Fibroblast of lung (primary cell): ENCODE results near the gene AKAP12. TPM values are rescaled to one million over a fixed set of nuclear protein-coding genes. Genes with fewer than 3 reads are reported as not detected.
"Not testable (repeated sequence)": the region's sequence is repeated elsewhere in the genome, so short reads cannot be mapped to it uniquely, and the experiment has no call there.

Source experiments
- DNase-seq, 2 donors: peaks; one replicate each; pipeline versions ENCODE4 v3.0.0 to v3.0.0-alpha.2; 2010; ENCODE audit warnings: low read depth in 2 of 2
- H2AFZ ChIP-seq: 2 replicates; pipeline ENCODE4 v1.5.1; 2012; ENCODE audit warnings: low read length, control low read depth, inconsistent platforms
- H3K27ac ChIP-seq: 2 replicates; pipeline ENCODE4 v1.5.1; 2011; ENCODE audit warnings: low read length, control low read depth; ENCODE audit not compliant: insufficient read depth
- H3K27me3 ChIP-seq: 2 replicates; pipeline ENCODE4 v1.5.1; 2011; ENCODE audit warnings: mild to moderate bottlenecking, low read length; ENCODE audit not compliant: control insufficient read depth, insufficient read depth
- H3K36me3 ChIP-seq: 2 replicates; pipeline ENCODE4 v1.5.1; 2011; ENCODE audit warnings: low read length; ENCODE audit not compliant: control insufficient read depth, insufficient read depth
- H3K4me1 ChIP-seq: 2 replicates; pipeline ENCODE4 v1.5.1; 2011; ENCODE audit warnings: low read length; ENCODE audit not compliant: control insufficient read depth, insufficient read depth; ENCODE audit errors: extremely low read depth
- H3K4me2 ChIP-seq: 2 replicates; pipeline ENCODE4 v1.5.1; 2011; ENCODE audit warnings: low read length, control low read depth; ENCODE audit not compliant: insufficient read depth; ENCODE audit errors: extremely low read depth
- H3K4me3 ChIP-seq, 4 experiments: fragments of 200-600 bp in 1 of 4; sonication (generic) in 1 of 4; replicated peaks in 1 of 4; 2 replicates each; pipeline ENCODE4 v1.5.1; 2011 to 2016; ENCODE audit warnings: low read length in 4 of 4, low read depth in 3 of 4, mild to moderate bottlenecking in 3 of 4, control low read depth in 2 of 4, inconsistent platforms in 1 of 4, mixed read lengths in 1 of 4; ENCODE audit not compliant: insufficient read depth in 1 of 4; ENCODE audit errors: control extremely low read depth in 1 of 4
- H3K79me2 ChIP-seq: 2 replicates; pipeline ENCODE4 v1.5.1; 2012; ENCODE audit warnings: mild to moderate bottlenecking, low read length, inconsistent platforms; ENCODE audit not compliant: control insufficient read depth, insufficient read depth
- H3K9ac ChIP-seq: 2 replicates; pipeline ENCODE4 v1.5.1; 2011; ENCODE audit warnings: mild to moderate bottlenecking, low read length, control low read depth; ENCODE audit not compliant: insufficient read depth
- H3K9me3 ChIP-seq: 2 replicates; pipeline ENCODE4 v1.5.1; 2012; ENCODE audit warnings: low read depth, low read length; ENCODE audit not compliant: control insufficient read depth, insufficient read depth
- H4K20me1 ChIP-seq: 2 replicates; pipeline ENCODE4 v1.5.1; 2011; ENCODE audit warnings: low read length; ENCODE audit not compliant: control insufficient read depth, insufficient read depth; ENCODE audit errors: extremely low read depth
- EZH2 ChIP-seq: IDR thresholded peaks from 2 replicates; pipeline ENCODE4 v1.5.1; 2012; ENCODE audit warnings: low read length, control low read depth, mild to moderate bottlenecking; ENCODE audit errors: missing control alignments
- polyA plus RNA-seq, 2 donors: library from polyadenylated mRNA; depleted of rRNA in 1 of 2; stranded (reverse) in 1 of 2; unstranded in 1 of 2; fragments of >200 nt; gene quantifications; 2 replicates each; pipeline ENCODE4 v1.2.1, GENCODE V29; 2011 to 2012; ENCODE audit warnings: missing spikeins in 1 of 2
- total RNA-seq: library from RNA; depleted of rRNA; stranded (reverse); fragments of >200 nt; gene quantifications from 2 replicates; pipeline ENCODE4 v1.2.1, GENCODE V29; 2014
- TF ChIP-seq, protein P1 (sequence below), 2 donors: IDR thresholded peaks in 1 of 2; conservative IDR thresholded peaks in 1 of 2; 1 replicate in 1 of 2; 2 replicates in 1 of 2; pipeline ENCODE4 v1.5.1; 2011 to 2012; ENCODE audit warnings: low read length in 2 of 2, control low read depth in 1 of 2, inconsistent platforms in 1 of 2, low read depth in 1 of 2, mild to moderate bottlenecking in 1 of 2

Gene AKAP12
- total and polyA plus RNA-seq, 2 donors (not counting 1 experiment from before 2014, with no cell fraction given) = 68.5 to 133 TPM

DNA sequence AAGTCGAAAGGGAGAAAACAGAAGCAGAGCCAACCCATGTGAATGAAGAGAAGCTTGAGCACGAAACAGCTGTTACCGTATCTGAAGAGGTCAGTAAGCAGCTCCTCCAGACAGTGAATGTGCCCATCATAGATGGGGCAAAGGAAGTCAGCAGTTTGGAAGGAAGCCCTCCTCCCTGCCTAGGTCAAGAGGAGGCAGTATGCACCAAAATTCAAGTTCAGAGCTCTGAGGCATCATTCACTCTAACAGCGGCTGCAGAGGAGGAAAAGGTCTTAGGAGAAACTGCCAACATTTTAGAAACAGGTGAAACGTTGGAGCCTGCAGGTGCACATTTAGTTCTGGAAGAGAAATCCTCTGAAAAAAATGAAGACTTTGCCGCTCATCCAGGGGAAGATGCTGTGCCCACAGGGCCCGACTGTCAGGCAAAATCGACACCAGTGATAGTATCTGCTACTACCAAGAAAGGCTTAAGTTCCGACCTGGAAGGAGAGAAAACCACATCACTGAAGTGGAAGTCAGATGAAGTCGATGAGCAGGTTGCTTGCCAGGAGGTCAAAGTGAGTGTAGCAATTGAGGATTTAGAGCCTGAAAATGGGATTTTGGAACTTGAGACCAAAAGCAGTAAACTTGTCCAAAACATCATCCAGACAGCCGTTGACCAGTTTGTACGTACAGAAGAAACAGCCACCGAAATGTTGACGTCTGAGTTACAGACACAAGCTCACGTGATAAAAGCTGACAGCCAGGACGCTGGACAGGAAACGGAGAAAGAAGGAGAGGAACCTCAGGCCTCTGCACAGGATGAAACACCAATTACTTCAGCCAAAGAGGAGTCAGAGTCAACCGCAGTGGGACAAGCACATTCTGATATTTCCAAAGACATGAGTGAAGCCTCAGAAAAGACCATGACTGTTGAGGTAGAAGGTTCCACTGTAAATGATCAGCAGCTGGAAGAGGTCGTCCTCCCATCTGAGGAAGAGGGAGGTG, 112.9 kb downstream of the AKAP12 start:
- H3K9me3 ChIP-seq = no peaks in the 10 kb centered on the region
- H3K27me3 ChIP-seq = no peaks in the 10 kb centered on the region
- TF ChIP-seq, protein P1, sequence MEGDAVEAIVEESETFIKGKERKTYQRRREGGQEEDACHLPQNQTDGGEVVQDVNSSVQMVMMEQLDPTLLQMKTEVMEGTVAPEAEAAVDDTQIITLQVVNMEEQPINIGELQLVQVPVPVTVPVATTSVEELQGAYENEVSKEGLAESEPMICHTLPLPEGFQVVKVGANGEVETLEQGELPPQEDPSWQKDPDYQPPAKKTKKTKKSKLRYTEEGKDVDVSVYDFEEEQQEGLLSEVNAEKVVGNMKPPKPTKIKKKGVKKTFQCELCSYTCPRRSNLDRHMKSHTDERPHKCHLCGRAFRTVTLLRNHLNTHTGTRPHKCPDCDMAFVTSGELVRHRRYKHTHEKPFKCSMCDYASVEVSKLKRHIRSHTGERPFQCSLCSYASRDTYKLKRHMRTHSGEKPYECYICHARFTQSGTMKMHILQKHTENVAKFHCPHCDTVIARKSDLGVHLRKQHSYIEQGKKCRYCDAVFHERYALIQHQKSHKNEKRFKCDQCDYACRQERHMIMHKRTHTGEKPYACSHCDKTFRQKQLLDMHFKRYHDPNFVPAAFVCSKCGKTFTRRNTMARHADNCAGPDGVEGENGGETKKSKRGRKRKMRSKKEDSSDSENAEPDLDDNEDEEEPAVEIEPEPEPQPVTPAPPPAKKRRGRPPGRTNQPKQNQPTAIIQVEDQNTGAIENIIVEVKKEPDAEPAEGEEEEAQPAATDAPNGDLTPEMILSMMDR (conservative IDR thresholded peaks at IDR 0.05 in 1 of 2, IDR thresholded peaks at IDR 0.05 in 1 of 2; ENCODE audit: low read depth in 1 of 2, low read length in 2 of 2) = no peak
- TF ChIP-seq EZH2 = no peak
- DNase-seq = no peak
- H3K79me2 ChIP-seq = no peaks in the 10 kb centered on the region
- H3K4me3 ChIP-seq = no peak overlapping the region
- H4K20me1 ChIP-seq = no peaks in the 10 kb centered on the region
- no peaks in the 10 kb centered on the region for H3K4me1 ChIP-seq
- no peak overlapping the region for H3K27ac ChIP-seq
- no peak overlapping the region for H3K4me2 ChIP-seq
- H3K36me3 ChIP-seq = peaks cover 9% of the 10 kb centered on the region
- H2AFZ ChIP-seq = no peak overlapping the region
- H3K9ac ChIP-seq = no peak overlapping the region

DNA sequence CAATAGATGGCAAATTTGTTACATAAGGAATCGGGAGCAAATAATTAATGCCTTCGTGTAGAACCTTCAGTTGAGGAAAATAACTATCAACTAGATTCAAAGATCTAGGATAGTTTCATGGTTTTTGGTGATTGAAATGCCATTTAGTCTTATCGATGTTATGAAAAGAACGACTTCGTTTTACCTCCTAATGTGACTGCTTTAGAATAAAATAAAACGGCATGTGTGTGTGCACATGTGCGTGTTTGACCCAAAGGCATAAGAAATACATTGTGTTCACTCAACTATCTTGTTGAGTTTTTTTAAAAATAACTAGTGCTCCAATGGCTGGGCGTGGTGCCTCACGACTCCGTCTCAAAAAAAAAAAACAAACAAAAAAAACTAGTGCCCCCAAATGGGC, 114.0 kb downstream of the AKAP12 start:
- no peak overlapping the region for H3K4me3 ChIP-seq
- H3K79me2 ChIP-seq = no peaks in the 10 kb centered on the region
- no peaks in the 10 kb centered on the region for H3K4me1 ChIP-seq
- TF ChIP-seq, protein P1 (conservative IDR thresholded peaks at IDR 0.05 in 1 of 2, IDR thresholded peaks at IDR 0.05 in 1 of 2; ENCODE audit: low read depth in 1 of 2, low read length in 2 of 2) = no peak
- TF ChIP-seq EZH2 = no peak
- no peak overlapping the region for H3K9ac ChIP-seq
- H4K20me1 ChIP-seq = no peaks in the 10 kb centered on the region
- H3K4me2 ChIP-seq = no peak overlapping the region
- no peaks in the 10 kb centered on the region for H3K9me3 ChIP-seq
- H2AFZ ChIP-seq = no peak overlapping the region
- DNase-seq = no peak
- H3K27ac ChIP-seq = no peak overlapping the region
- H3K36me3 ChIP-seq = peaks cover 8% of the 10 kb centered on the region
- H3K27me3 ChIP-seq = no peaks in the 10 kb centered on the region

DNA sequence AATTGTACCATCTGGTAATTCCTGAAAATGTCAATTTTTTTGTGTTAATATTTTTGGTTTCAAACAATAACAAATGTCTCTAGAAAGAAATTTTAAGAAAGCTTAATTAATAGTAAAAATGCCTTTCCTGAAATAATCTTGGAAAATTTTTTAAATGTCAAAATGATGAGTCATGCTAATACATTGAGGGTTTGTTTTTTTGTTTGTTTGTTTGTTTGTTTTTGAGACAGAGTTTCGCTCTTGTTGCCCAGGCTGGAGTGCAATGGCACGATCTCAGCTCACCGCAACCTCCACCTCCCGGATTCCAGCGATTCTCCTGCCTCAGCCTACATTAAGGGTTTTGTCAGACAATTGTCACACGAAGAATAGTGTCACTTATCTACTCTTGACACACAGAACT, 117.2 kb downstream of the AKAP12 start:
- DNase-seq, H4K20me1 ChIP-seq, H3K9ac ChIP-seq, H3K36me3 ChIP-seq, H3K4me3 ChIP-seq, H3K9me3 ChIP-seq, H2AFZ ChIP-seq, H3K79me2 ChIP-seq, H3K4me1 ChIP-seq, H3K27ac ChIP-seq, H3K27me3 ChIP-seq: not testable (repeated sequence)
- peak overlapping the region; percentile 23 for H3K4me2 ChIP-seq
